Sigmoid colon (tissue), 4 donors: ENCODE results near the gene CENPU.

Experiments used
- POLR2A ChIP-seq, 2 donors: fragments of 450-650 bp; IDR thresholded peaks; one replicate each; pipeline ENCODE4 v1.6.1; 2016; ENCODE audit warnings: antibody characterized with exemption in 2 of 2, mild to moderate bottlenecking in 2 of 2, moderate library complexity in 2 of 2
- POLR2AphosphoS5 ChIP-seq, 4 donors: sonication (generic); formaldehyde crosslinking; IDR thresholded peaks; one replicate each; pipeline ENCODE4 v1.6.1; 2017; ENCODE audit warnings: antibody characterized with exemption in 4 of 4
- TF ChIP-seq, protein P1 (sequence below), 4 experiments: fragments of 450-650 bp in 3 of 4; fragments of 200-600 bp in 1 of 4; IDR thresholded peaks; one replicate each; pipeline ENCODE4 v1.5.1; 2016 to 2019; ENCODE audit warnings: antibody characterized with exemption in 4 of 4, mild to moderate bottlenecking in 3 of 4, moderate library complexity in 2 of 4

DNA sequence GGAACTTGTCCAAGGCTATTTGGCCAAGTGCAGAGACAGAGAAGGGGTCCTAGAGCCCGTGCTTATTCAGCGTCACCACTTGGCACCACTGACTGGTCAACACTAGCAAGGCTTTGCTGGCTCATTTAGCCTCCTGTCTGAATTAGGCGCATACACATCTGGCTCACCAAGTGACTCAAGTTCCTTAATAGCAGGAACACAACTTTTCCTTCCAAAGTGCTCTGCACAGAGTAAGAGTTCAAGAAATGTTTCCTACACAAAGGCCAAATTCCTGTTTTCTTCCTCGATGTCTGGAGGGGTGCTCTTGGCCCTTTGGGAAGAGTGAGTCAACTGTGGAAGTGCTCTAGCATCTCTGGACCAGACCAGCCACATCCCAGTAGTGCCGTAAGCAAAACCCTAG lies 26.8 kb upstream of the CENPU start:
- TF ChIP-seq, protein P1, sequence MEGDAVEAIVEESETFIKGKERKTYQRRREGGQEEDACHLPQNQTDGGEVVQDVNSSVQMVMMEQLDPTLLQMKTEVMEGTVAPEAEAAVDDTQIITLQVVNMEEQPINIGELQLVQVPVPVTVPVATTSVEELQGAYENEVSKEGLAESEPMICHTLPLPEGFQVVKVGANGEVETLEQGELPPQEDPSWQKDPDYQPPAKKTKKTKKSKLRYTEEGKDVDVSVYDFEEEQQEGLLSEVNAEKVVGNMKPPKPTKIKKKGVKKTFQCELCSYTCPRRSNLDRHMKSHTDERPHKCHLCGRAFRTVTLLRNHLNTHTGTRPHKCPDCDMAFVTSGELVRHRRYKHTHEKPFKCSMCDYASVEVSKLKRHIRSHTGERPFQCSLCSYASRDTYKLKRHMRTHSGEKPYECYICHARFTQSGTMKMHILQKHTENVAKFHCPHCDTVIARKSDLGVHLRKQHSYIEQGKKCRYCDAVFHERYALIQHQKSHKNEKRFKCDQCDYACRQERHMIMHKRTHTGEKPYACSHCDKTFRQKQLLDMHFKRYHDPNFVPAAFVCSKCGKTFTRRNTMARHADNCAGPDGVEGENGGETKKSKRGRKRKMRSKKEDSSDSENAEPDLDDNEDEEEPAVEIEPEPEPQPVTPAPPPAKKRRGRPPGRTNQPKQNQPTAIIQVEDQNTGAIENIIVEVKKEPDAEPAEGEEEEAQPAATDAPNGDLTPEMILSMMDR (IDR thresholded peaks at IDR 0.05): no peak
- TF ChIP-seq POLR2AphosphoS5 (IDR thresholded peaks at IDR 0.05) (no peak), POLR2A (IDR thresholded peaks at IDR 0.05) (no peak)
